ENCODE measurements around the gene RPL36A.

DNA sequence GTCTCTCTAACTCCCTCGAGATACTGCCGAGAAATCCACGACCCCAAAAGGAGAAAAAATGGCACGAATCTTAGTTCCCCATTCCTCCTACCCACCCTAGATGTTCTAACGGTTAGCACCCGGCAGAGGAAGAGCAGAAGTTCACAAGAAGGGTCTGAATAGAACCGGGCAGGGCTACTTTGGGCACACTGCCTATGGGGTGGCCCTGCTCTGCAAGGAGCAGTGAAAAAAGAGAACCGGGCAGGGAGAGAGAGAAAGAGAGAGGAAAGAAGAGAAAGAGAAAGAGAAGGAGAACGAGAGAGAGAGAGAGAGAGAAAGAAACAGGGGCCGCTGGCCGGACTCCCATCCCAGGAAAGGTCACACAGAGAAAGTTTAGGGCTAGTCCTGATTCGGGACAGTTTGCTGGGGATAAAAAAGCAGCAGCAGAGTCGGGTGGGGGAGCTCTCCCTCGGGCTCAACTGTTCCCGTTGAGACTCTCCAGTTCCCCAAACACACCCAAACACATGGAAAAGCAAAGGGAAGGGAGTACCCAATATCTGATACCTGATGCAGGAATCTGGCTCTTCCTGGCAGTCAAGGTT lies 16.4 kb downstream of the RPL36A start:
- TF ChIP-seq GATA3 (IDR thresholded peaks at IDR 0.05; ENCODE audit: low read depth, low read length), result no peak
- no peak for TF ChIP-seq GATA2 (IDR thresholded peaks at IDR 0.05; ENCODE audit: low read depth, low read length)
